ENCODE measurements around the gene ZFHX3. TPM values are rescaled to one million over a fixed set of nuclear protein-coding genes. Genes with fewer than 3 reads are reported as not detected.
"Not testable (repeated sequence)": the region's sequence is repeated elsewhere in the genome, so short reads cannot be mapped to it uniquely, and the experiment has no call there.

Gene ZFHX3
- total RNA-seq, 2 experiments from 2014 or later = 0.63 to 0.64 TPM

DNA sequence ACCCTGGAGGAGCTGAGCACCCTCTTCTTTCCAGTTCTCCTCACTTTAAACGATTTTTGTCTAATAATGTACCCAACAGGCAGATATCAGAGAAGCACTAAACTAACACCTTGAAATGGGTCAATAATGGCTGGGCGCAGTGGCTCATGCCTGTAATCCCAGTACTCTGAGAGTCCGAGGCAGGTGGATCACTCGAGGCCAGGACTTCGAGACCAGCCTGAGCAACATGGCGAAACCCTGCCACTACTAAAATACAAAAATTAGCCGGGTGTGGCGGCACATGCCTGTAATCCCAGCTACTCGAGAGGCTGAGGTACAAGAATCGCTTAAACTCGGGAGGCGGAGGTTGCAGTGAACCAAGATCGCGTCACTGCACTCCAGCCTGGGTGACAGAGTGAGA is 57.4 kb downstream of the ZFHX3 start:
- Mint-ChIP-seq H3K4me3 (no peak overlapping the region), H3K36me3 (ENCODE audit: low read depth) (no peaks in the 10 kb centered on the region), H3K27me3 (no peaks in the 10 kb centered on the region), H3K27ac (no peak overlapping the region), H3K9me3 (no peaks in the 10 kb centered on the region), H3K4me1 (ENCODE audit: low read depth) (no peaks in the 10 kb centered on the region)
- H3K36me3 ChIP-seq (ENCODE audit: insufficient read depth, low read length) = no peaks in the 10 kb centered on the region
- DNase-seq (no peak), ATAC-seq (ENCODE audit: poor library complexity) (no peak)
- H3K4me3 ChIP-seq (ENCODE audit: low read length) = no peak overlapping the region
- H3K9me3 ChIP-seq (ENCODE audit: control insufficient read depth in 1 of 2, insufficient read depth in 1 of 2, low read length in 2 of 2) = no peaks in the 10 kb centered on the region
- H3K4me1 ChIP-seq (ENCODE audit: insufficient read depth, low read length) = no peaks in the 10 kb centered on the region
- CTCF ChIA-PET = no interaction called here
- no peak overlapping the region for H3K27ac ChIP-seq (ENCODE audit: low read depth in 1 of 2, low read length in 2 of 2)
- POLR2A ChIA-PET = no interaction called here
- TF ChIP-seq, protein P1, sequence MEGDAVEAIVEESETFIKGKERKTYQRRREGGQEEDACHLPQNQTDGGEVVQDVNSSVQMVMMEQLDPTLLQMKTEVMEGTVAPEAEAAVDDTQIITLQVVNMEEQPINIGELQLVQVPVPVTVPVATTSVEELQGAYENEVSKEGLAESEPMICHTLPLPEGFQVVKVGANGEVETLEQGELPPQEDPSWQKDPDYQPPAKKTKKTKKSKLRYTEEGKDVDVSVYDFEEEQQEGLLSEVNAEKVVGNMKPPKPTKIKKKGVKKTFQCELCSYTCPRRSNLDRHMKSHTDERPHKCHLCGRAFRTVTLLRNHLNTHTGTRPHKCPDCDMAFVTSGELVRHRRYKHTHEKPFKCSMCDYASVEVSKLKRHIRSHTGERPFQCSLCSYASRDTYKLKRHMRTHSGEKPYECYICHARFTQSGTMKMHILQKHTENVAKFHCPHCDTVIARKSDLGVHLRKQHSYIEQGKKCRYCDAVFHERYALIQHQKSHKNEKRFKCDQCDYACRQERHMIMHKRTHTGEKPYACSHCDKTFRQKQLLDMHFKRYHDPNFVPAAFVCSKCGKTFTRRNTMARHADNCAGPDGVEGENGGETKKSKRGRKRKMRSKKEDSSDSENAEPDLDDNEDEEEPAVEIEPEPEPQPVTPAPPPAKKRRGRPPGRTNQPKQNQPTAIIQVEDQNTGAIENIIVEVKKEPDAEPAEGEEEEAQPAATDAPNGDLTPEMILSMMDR (IDR thresholded peaks at IDR 0.05) = no peak
- intact Hi-C loops (cut with DNase I, micrococcal nuclease) = no loop called here
- H3K27me3 ChIP-seq (ENCODE audit: control insufficient read depth in 1 of 2, insufficient read depth in 2 of 2, low read length in 2 of 2) = no peaks in the 10 kb centered on the region

DNA sequence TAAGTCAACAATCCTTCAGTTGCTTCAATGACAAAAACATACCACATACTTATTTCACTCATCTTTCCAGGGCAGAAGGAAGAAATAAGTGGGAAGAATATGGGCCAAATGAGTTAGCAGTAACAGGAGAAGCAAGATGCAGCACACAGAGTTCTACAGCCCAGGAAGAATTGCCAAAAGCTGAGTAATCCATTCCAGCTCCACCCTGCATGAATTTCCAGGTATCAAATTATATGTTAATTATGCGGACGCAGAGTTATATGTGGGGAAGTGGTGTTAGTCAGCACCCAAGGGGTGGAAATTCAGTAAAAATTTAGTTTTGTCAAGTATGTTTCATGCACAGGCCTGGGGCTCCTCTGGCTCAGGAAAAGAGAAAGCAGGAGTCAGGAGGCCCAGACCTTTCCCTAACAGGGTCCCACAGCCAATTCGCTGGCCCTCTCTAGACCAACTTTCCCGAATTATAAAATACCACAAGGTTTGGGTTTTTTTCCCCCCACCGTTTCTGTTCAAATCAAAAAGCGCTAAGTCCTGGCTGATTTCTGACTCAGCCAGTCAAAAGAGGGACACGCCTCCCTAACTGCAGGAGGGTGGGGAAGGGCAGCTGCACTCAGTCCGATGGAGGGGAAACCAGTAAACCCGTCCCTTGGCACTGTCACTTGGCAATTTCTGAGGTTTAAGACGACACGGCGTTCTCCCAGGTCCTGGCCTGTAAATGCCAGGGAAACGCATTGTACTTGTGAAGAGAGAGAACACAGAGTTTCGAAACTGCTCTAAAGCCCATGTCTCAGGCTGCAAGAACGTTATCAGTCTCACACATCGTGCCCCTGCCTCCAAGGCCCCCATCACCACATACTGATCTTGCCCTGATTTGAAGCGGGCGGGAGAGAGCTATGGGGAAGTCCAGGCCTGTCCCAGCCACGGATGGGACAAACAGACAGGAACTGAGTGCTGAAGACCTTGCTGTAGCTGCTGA is 58.1 kb downstream of the ZFHX3 start:
- TF ChIP-seq, protein P1 (IDR thresholded peaks at IDR 0.05) = no peak
- intact Hi-C loops (cut with DNase I, micrococcal nuclease) = no loop called here

DNA sequence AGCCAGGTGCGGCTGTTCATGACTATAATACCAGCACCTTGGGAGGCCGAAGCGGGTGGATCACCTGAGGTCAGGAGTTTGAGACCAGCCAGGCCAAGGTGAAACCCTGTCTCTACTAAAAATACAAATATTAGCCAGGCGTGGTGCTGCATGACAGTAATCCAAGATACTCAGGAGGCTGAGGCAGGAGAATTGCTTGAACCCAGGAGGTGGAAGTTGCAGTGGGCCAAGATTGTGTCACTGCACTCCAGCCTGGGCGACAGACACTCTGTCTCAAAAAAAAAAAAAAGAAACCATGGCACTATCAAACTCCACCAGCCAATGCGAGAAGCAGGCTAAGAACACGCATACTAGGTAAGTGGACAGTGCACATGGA is 58.7 kb downstream of the ZFHX3 start:
- intact Hi-C loops (cut with DNase I, micrococcal nuclease) = not testable (repeated sequence)

More for the DNA sequence above, 58.1 kb downstream of the ZFHX3 start:
- no peaks in the 10 kb centered on the region for H3K4me1 Mint-ChIP-seq (ENCODE audit: low read depth)
- Histone ChIP-seq H3K27ac (ENCODE audit: low read depth in 1 of 2, low read length in 2 of 2) (no peak overlapping the region), H3K4me3 (ENCODE audit: low read length) (no peak overlapping the region), H3K36me3 (ENCODE audit: insufficient read depth, low read length) (no peaks in the 10 kb centered on the region), H3K4me1 (ENCODE audit: insufficient read depth, low read length) (no peaks in the 10 kb centered on the region), H3K9me3 (ENCODE audit: control insufficient read depth in 1 of 2, insufficient read depth in 1 of 2, low read length in 2 of 2) (no peaks in the 10 kb centered on the region), H3K27me3 (ENCODE audit: control insufficient read depth in 1 of 2, insufficient read depth in 2 of 2, low read length in 2 of 2) (no peaks in the 10 kb centered on the region)
- ATAC-seq (ENCODE audit: poor library complexity) (no peak), DNase-seq (peak in 1 of 14 experiments; percentile 17)
- no peaks in the 10 kb centered on the region for H3K27me3 Mint-ChIP-seq
- ChIA-PET CTCF (no interaction called here), POLR2A (no interaction called here)
- no peak overlapping the region for H3K4me3 Mint-ChIP-seq
- H3K36me3 Mint-ChIP-seq (ENCODE audit: low read depth) = no peaks in the 10 kb centered on the region
- no peaks in the 10 kb centered on the region for H3K9me3 Mint-ChIP-seq
- H3K27ac Mint-ChIP-seq = no peak overlapping the region

More for the DNA sequence above, 58.7 kb downstream of the ZFHX3 start:
- H3K27me3 ChIP-seq (ENCODE audit: control insufficient read depth in 1 of 2, insufficient read depth in 2 of 2, low read length in 2 of 2); H3K4me3 ChIP-seq (ENCODE audit: low read length); POLR2A ChIA-PET; H3K27me3 Mint-ChIP-seq; H3K36me3 ChIP-seq (ENCODE audit: insufficient read depth, low read length); DNase-seq; H3K27ac ChIP-seq (ENCODE audit: low read depth in 1 of 2, low read length in 2 of 2); H3K9me3 ChIP-seq (ENCODE audit: control insufficient read depth in 1 of 2, insufficient read depth in 1 of 2, low read length in 2 of 2); H3K4me1 ChIP-seq (ENCODE audit: insufficient read depth, low read length); H3K9me3 Mint-ChIP-seq; H3K27ac Mint-ChIP-seq; H3K4me3 Mint-ChIP-seq; H3K4me1 Mint-ChIP-seq (ENCODE audit: low read depth); CTCF ChIA-PET; H3K36me3 Mint-ChIP-seq (ENCODE audit: low read depth); ATAC-seq (ENCODE audit: poor library complexity): not testable (repeated sequence)

All from CD4-positive, alpha-beta T cell (primary cell).